GM12891 (cell line): ENCODE data around the gene FOXK1.
"Not testable (repeated sequence)": the region's sequence is repeated elsewhere in the genome, so short reads cannot be mapped to it uniquely, and the experiment has no call there.

ENCODE experiments used
- POLR2A ChIP-seq: IDR thresholded peaks from 2 replicates; pipeline ENCODE4 v1.6.1; 2011; ENCODE audit warnings: low read depth, low read length, control low read depth
- POLR2AphosphoS5 ChIP-seq: IDR thresholded peaks from 2 replicates; pipeline ENCODE4 v1.6.1; 2011; ENCODE audit warnings: low read depth, low read length, control low read depth
- SPI1 ChIP-seq: IDR thresholded peaks from 2 replicates; pipeline ENCODE4 v1.6.1; 2011; ENCODE audit warnings: low read depth, low read length, control low read depth
- TAF1 ChIP-seq: IDR thresholded peaks from 2 replicates; pipeline ENCODE4 v1.6.1; 2011; ENCODE audit warnings: low read depth, low read length, control low read depth

GRCh38 chr7:4802577-4802976, 120.5 kb downstream of the FOXK1 start:
- not testable (repeated sequence) for TF ChIP-seq POLR2AphosphoS5, TAF1, POLR2A, SPI1
